ENCODE results near the gene ZC3H14.

DNA sequence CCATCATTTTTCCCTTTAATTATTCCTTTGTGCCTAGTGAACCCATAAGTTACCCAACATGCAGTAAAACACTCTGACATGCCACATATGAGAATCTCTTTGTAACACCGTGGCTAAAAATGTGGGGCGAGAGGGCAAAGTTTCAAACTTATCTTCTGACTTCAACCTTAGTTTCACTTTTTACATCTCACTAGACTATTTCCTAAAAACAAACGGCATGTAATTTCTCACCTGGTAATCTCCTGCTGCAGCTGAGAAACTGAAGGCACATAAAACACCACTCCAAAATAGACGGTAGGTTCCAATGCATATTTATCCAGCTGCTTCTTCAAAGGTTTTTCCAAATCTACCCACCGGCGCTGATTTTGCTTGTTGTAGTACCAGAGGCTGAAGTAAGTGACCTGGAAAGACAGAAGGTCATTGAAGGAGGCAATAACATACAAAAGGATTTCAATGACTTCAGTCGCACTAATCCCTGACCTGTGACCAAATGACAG, 45.9 kb upstream of the ZC3H14 start:
- TF ChIP-seq, protein P1, sequence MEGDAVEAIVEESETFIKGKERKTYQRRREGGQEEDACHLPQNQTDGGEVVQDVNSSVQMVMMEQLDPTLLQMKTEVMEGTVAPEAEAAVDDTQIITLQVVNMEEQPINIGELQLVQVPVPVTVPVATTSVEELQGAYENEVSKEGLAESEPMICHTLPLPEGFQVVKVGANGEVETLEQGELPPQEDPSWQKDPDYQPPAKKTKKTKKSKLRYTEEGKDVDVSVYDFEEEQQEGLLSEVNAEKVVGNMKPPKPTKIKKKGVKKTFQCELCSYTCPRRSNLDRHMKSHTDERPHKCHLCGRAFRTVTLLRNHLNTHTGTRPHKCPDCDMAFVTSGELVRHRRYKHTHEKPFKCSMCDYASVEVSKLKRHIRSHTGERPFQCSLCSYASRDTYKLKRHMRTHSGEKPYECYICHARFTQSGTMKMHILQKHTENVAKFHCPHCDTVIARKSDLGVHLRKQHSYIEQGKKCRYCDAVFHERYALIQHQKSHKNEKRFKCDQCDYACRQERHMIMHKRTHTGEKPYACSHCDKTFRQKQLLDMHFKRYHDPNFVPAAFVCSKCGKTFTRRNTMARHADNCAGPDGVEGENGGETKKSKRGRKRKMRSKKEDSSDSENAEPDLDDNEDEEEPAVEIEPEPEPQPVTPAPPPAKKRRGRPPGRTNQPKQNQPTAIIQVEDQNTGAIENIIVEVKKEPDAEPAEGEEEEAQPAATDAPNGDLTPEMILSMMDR (IDR thresholded peaks at IDR 0.05) = no peak
- TF ChIP-seq POLR2AphosphoS5 (IDR thresholded peaks at IDR 0.05) = no peak

Measured in sigmoid colon (tissue), 4 donors.